ENCODE data around the gene G3BP1.
"Not testable (repeated sequence)": the region's sequence is repeated elsewhere in the genome, so short reads cannot be mapped to it uniquely, and the experiment has no call there.

The G3BP1 gene

DNA sequence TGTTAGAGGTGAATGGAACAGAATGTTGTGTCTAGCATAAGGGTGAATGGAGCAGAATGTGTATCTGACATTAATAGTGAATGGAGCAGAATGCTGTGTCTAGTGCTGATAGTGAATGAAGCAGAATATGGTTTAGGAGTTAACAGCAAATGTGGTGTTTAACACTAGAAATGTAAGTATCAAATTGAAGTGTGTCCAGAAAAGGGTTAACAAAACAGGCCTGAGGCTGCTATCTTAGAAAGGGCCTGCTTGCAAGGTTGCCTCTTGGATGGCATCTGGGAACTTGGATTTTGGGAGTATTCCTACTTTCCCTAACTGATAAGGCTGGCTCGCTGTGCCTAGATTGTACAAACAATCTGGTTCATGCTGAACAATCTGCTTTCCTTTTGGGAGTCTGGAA, 76.1 kb downstream of the G3BP1 start:
- no peak overlapping the region for H3K4me3 ChIP-seq (ENCODE audit: low read depth, low read length)
- TF ChIP-seq, protein P1, sequence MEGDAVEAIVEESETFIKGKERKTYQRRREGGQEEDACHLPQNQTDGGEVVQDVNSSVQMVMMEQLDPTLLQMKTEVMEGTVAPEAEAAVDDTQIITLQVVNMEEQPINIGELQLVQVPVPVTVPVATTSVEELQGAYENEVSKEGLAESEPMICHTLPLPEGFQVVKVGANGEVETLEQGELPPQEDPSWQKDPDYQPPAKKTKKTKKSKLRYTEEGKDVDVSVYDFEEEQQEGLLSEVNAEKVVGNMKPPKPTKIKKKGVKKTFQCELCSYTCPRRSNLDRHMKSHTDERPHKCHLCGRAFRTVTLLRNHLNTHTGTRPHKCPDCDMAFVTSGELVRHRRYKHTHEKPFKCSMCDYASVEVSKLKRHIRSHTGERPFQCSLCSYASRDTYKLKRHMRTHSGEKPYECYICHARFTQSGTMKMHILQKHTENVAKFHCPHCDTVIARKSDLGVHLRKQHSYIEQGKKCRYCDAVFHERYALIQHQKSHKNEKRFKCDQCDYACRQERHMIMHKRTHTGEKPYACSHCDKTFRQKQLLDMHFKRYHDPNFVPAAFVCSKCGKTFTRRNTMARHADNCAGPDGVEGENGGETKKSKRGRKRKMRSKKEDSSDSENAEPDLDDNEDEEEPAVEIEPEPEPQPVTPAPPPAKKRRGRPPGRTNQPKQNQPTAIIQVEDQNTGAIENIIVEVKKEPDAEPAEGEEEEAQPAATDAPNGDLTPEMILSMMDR (IDR thresholded peaks at IDR 0.05; ENCODE audit: low read depth, low read length, missing control alignments), result no peak
- DNase-seq (ENCODE audit: low read depth), result no peak

DNA sequence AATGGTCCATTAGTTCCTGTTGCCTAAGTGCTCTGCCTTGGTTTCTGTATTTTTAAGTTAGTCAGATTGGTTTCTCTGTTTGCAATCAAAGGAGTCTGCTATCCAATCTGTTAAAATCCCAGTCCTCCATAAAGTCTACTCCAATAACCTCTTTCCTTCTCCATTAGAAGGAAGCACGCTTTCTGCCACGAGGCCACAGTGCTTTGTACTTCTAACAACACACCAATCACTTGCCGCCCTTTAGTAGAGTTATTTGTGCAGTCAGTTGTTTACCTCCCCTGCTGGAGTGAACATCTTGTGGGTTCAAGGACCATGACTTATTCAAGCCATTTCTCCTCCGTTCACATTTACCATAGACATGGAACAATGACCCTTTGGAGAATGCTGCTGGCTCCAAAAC, 83.9 kb downstream of the G3BP1 start:
- no peak for DNase-seq (ENCODE audit: low read depth)
- H3K4me3 ChIP-seq (ENCODE audit: low read depth, low read length), result no peak overlapping the region
- TF ChIP-seq, protein P1 (IDR thresholded peaks at IDR 0.05; ENCODE audit: low read depth, low read length, missing control alignments), result no peak

GRCh38 chr5:151856861-151857260, 85.1 kb downstream of the G3BP1 start:
- TF ChIP-seq, protein P1 (IDR thresholded peaks at IDR 0.05; ENCODE audit: low read depth, low read length, missing control alignments), result no peak
- H3K4me3 ChIP-seq (ENCODE audit: low read depth, low read length), result no peak overlapping the region
- no peak for DNase-seq (ENCODE audit: low read depth)

GRCh38 chr5:151860867-151861266, 89.1 kb downstream of the G3BP1 start:
- DNase-seq (ENCODE audit: low read depth); H3K4me3 ChIP-seq (ENCODE audit: low read depth, low read length): not testable (repeated sequence)

All from GM12864 (cell line).